NOMO-1 treated with DMSO at 0.1 percent for 48 hours (cell line): ENCODE results near the gene PNPLA1.

Experiments
- DNase-seq: peaks from one replicate; lab custom pipeline; 2025; ENCODE audit not compliant: unreplicated experiment; lab: John Stamatoyannopoulos, UW

The PNPLA1 gene

GRCh38 chr6:36285187-36285671 lies 15.4 kb downstream of the PNPLA1 start:
- peak; percentile 26 for DNase-seq

GRCh38 chr6:36285797-36286196 lies 15.9 kb downstream of the PNPLA1 start:
- no peak for DNase-seq

- DNase-seq, result no peak
Observed at GRCh38 chr6:36286858-36287257, 17.0 kb downstream of the PNPLA1 start.

- no peak for DNase-seq
Observed at GRCh38 chr6:36289281-36289878, 19.5 kb downstream of the PNPLA1 start.

GRCh38 chr6:36290668-36291620 lies 21.1 kb downstream of the PNPLA1 start:
- DNase-seq, result peak; percentile 88

- no peak for DNase-seq
Observed at GRCh38 chr6:36292170-36292569, 22.3 kb downstream of the PNPLA1 start.

- DNase-seq, result no peak
Observed at GRCh38 chr6:36296240-36296639, 26.4 kb downstream of the PNPLA1 start.

GRCh38 chr6:36297051-36297450 lies 27.2 kb downstream of the PNPLA1 start:
- no peak for DNase-seq

GRCh38 chr6:36297511-36297910 lies 27.7 kb downstream of the PNPLA1 start:
- DNase-seq, result no peak

- DNase-seq, result no peak
Observed at GRCh38 chr6:36298027-36298426, 28.2 kb downstream of the PNPLA1 start.

GRCh38 chr6:36301085-36301658 lies 31.3 kb downstream of the PNPLA1 start:
- DNase-seq, result no peak

- no peak for DNase-seq
Observed at GRCh38 chr6:36301781-36302180, 31.9 kb downstream of the PNPLA1 start.

- DNase-seq, result peak; percentile 90
Observed at GRCh38 chr6:36302227-36302976, 32.5 kb downstream of the PNPLA1 start.

- DNase-seq, result no peak
Observed at GRCh38 chr6:36305885-36306284, 36.0 kb downstream of the PNPLA1 start.

GRCh38 chr6:36306375-36306774 lies 36.5 kb downstream of the PNPLA1 start:
- DNase-seq, result no peak

- DNase-seq, result no peak
Observed at GRCh38 chr6:36308514-36308913, 38.7 kb downstream of the PNPLA1 start.

GRCh38 chr6:36309203-36309602 lies 39.3 kb downstream of the PNPLA1 start:
- no peak for DNase-seq

- no peak for DNase-seq
Observed at GRCh38 chr6:36309900-36310299, 40.0 kb downstream of the PNPLA1 start.

- peak; percentile 80 for DNase-seq
Observed at GRCh38 chr6:36312854-36313648, 43.2 kb downstream of the PNPLA1 start.

GRCh38 chr6:36313649-36313936 lies 43.7 kb downstream of the PNPLA1 start:
- DNase-seq, result no peak
